ENCODE results near the gene THRB.

DNA sequence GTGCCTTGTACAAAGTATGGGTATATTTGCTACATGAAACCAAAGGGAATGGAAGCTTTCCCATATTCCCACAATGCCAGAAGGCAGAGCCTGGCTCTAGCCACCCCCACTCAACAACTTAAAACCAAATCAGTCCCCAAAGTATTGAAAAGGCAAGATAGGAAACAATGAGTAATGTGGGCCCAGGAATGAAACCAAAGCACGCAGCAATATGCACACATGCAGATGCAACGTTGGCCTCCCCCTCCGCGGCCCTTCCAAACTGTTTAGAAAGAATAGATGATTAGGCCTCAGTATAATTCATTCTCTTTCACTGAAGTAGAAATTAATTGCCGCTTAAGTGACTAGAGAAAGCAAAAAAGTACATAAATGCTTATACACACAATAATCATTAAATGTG lies 59.1 kb downstream of the THRB start:
- no peak for TF ChIP-seq SUZ12 (IDR thresholded peaks at IDR 0.05; ENCODE audit: extremely low read depth, insufficient read depth, insufficient read length)
- TF ChIP-seq ZNF274 (IDR thresholded peaks at IDR 0.05; ENCODE audit: low read depth, low read length) = no peak

All from NT2/D1 (cell line).